Osteoblast (primary cell): ENCODE data around the gene IQCK. TPM values are rescaled to one million over a fixed set of nuclear protein-coding genes. Genes with fewer than 3 reads are reported as not detected.

Experiments used
- DNase-seq: peaks from one replicate; pipeline ENCODE4 v3.0.0; 2011; ENCODE audit warnings: low spot score, mixed read lengths; ENCODE audit not compliant: insufficient read length; ENCODE audit errors: missing footprints
- H2AFZ ChIP-seq: 2 replicates; pipeline ENCODE4 v1.6.0; 2011; ENCODE audit warnings: mild to moderate bottlenecking, low read length
- H3K27ac ChIP-seq: 2 replicates; pipeline ENCODE4 v1.5.1; 2011; ENCODE audit warnings: mild to moderate bottlenecking, low read depth, low read length, moderate library complexity
- H3K27me3 ChIP-seq: 2 replicates; pipeline ENCODE4 v1.6.0; 2012; ENCODE audit warnings: mild to moderate bottlenecking, control low read depth, inconsistent platforms, low read length, moderate library complexity; ENCODE audit not compliant: insufficient read depth
- H3K36me3 ChIP-seq: 2 replicates; pipeline ENCODE4 v1.5.1; 2011; ENCODE audit warnings: mild to moderate bottlenecking, low read length, control low read depth, moderate library complexity; ENCODE audit not compliant: insufficient read depth
- H3K4me1 ChIP-seq: 2 replicates; pipeline ENCODE4 v1.5.1; 2011; ENCODE audit warnings: mild to moderate bottlenecking, low read length, control low read depth, moderate library complexity; ENCODE audit not compliant: insufficient read depth
- H3K4me2 ChIP-seq: 2 replicates; pipeline ENCODE4 v1.6.0; 2011; ENCODE audit warnings: mild to moderate bottlenecking, low read length; ENCODE audit not compliant: insufficient read depth
- H3K4me3 ChIP-seq: fragments of 200-600 bp; sonication (generic); 3 replicates; pipeline ENCODE4 v1.5.1; 2012; ENCODE audit warnings: mild to moderate bottlenecking, low read length, inconsistent platforms; ENCODE audit not compliant: insufficient read depth
- H3K79me2 ChIP-seq: 2 replicates; pipeline ENCODE4 v1.6.0; 2012; ENCODE audit warnings: mild to moderate bottlenecking, low read length, control low read depth, inconsistent platforms; ENCODE audit not compliant: insufficient read depth
- H3K9me3 ChIP-seq: 2 replicates; pipeline ENCODE4 v1.5.1; 2011; ENCODE audit warnings: low read depth, low read length, control low read depth
- H4K20me1 ChIP-seq: 2 replicates; pipeline ENCODE4 v1.6.0; 2012; ENCODE audit warnings: mild to moderate bottlenecking, low read length, control low read depth; ENCODE audit not compliant: insufficient read depth
- CTCF ChIP-seq: IDR thresholded peaks from 2 replicates; pipeline ENCODE4 v1.5.1; 2011; ENCODE audit warnings: mild to moderate bottlenecking, low read depth, low read length, moderate library complexity; ENCODE audit errors: extremely low read depth
- total RNA-seq: library from RNA; depleted of rRNA; stranded (reverse); fragments of >200 nt; gene quantifications from 2 replicates; pipeline ENCODE4 v1.2.3, GENCODE V29; 2012

IQCK gene
- total RNA-seq, 1 donor = 8.7 TPM

DNA sequence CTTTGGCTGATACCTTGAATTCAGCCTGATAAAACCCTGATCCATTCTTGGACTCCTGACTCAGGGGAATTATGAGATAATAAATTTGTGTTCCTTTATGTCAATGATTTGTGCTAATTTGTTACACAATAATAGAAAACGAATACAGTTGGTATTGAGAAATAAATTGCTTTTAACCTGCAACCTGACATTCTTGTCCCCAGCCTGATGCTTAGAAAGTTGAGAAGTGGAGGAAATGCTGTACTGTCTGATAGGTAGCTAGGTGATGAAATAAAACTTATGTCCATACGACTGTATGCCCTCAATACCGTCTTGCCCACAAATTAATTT is 10.5 kb downstream of the IQCK start:
- no peak overlapping the region for H3K4me3 ChIP-seq
- no peaks in the 10 kb centered on the region for H3K36me3 ChIP-seq
- no peaks in the 10 kb centered on the region for H3K4me1 ChIP-seq
- H3K27ac ChIP-seq = no peak overlapping the region
- H3K4me2 ChIP-seq = no peak overlapping the region
- no peak for DNase-seq
- TF ChIP-seq CTCF = no peak
- no peaks in the 10 kb centered on the region for H3K27me3 ChIP-seq
- no peak overlapping the region for H2AFZ ChIP-seq
- no peaks in the 10 kb centered on the region for H3K9me3 ChIP-seq
- no peaks in the 10 kb centered on the region for H4K20me1 ChIP-seq
- no peaks in the 10 kb centered on the region for H3K79me2 ChIP-seq

DNA sequence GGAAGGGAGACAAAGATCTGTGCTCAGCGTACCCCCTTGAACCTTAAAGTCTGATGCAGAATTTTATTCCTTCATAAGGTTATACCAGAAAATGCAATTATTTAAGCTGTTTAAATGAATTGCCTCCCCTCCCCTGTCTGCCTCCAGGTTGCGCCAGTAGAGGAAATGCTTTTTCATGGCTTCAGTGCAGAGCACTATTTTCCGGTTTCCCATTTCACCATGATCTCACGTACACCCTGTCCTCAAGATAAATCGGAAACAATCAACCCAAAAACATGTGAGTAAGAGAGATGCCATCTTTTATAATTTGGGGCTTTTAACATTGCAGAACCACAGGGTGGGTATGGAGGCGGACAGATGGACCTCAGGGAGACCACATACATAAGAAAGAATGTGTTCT is 15.5 kb downstream of the IQCK start:
- Histone ChIP-seq H3K4me1 (no peaks in the 10 kb centered on the region), H3K27ac (no peak overlapping the region), H3K27me3 (no peaks in the 10 kb centered on the region), H3K36me3 (no peaks in the 10 kb centered on the region), H2AFZ (no peak overlapping the region), H3K9me3 (no peaks in the 10 kb centered on the region), H3K79me2 (no peaks in the 10 kb centered on the region), H3K4me2 (no peak overlapping the region), H3K4me3 (no peak overlapping the region), H4K20me1 (no peaks in the 10 kb centered on the region)
- TF ChIP-seq CTCF = no peak
- no peak for DNase-seq

DNA sequence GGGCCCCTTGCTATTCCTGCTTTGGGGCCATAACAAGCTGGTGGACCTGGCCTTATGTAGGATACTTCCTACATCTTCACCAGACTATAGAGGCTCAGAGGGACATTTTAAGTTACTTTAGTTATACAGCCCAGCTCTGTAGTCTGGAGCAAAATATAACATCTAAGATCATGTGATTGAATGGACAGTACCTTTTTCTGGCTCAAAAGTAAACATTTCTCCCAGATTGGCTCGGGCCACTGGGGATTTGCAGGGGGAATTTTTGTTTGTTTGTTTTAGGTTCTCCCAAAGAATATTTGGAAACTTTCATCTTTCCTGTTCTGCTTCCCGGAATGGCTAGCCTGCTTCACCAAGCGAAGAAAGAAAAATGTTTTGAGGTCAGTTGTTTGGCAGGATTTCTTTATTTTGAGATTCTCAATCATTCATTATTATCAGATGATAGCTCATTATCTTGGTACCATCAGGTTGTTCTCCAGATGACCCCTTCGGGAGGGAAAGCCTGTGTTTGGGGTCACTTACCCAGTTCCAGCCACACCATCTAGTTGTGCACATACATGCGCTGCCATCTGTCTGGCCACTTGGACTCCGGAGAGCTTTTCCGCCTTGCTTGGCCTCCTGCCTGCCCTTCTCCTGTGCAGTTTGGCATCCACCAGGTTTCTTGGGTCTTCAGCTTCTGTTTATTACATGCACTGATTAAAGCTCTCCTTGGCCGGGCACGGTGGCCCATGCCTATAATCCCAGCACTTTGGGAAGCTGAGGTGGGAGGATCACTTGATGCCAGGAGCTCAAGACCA is 17.2 kb downstream of the IQCK start:
- DNase-seq = no peak
- no peak overlapping the region for H3K27ac ChIP-seq
- no peaks in the 10 kb centered on the region for H3K9me3 ChIP-seq
- no peaks in the 10 kb centered on the region for H3K4me1 ChIP-seq
- no peak overlapping the region for H3K4me3 ChIP-seq
- H3K27me3 ChIP-seq = no peaks in the 10 kb centered on the region
- H3K79me2 ChIP-seq = no peaks in the 10 kb centered on the region
- no peaks in the 10 kb centered on the region for H3K36me3 ChIP-seq
- TF ChIP-seq CTCF = no peak
- no peak overlapping the region for H2AFZ ChIP-seq
- H3K4me2 ChIP-seq = no peak overlapping the region
- no peaks in the 10 kb centered on the region for H4K20me1 ChIP-seq

DNA sequence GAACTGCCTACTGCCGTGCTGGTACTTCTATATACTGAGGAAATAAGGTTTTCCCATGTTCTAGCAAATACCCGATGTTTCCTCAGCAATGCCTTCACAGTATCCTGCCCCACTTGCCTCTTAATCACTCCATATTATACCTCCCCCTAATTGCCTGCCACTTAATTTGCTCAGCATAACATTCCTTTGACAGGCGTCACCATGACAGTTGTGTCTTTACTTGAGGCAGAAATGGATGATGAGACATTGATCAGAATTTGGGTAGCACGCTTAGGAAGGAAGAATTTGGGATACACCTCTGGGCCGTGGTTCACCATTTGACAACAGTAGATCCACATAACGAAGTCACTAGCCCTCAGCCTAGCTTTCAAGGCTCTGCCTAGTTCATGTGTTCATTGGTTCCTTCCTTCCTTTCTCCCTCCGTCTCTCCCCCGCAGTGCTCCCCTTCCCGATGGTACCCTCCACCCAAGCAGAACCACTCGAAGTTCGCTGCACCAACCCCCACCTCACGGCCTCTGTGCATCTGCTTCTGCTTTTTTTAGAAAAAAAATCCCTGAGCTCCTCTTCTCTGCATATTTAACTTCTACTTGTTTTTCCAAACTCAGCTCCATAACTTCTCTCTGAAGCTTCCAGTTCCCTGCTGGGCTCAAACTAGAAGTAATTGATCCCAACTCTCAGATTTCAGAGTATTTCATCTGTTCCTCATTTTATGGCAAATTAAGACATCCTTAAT is 19.4 kb downstream of the IQCK start:
- no peak overlapping the region for H3K27ac ChIP-seq
- no peaks in the 10 kb centered on the region for H3K9me3 ChIP-seq
- H2AFZ ChIP-seq = no peak overlapping the region
- TF ChIP-seq CTCF = no peak
- no peak for DNase-seq
- no peak overlapping the region for H3K4me2 ChIP-seq
- H3K36me3 ChIP-seq = no peaks in the 10 kb centered on the region
- no peaks in the 10 kb centered on the region for H3K79me2 ChIP-seq
- H4K20me1 ChIP-seq = no peaks in the 10 kb centered on the region
- no peak overlapping the region for H3K4me3 ChIP-seq
- no peaks in the 10 kb centered on the region for H3K4me1 ChIP-seq
- no peaks in the 10 kb centered on the region for H3K27me3 ChIP-seq
